HUES48 (cell line): ENCODE data around the gene PAOX.
A peak's percentile ranks its signal among the peaks of the same experiment; 100 is the strongest.

Experiments
- H3K27ac ChIP-seq: one replicate; pipeline ENCODE4 v1.7.0; 2013; ENCODE audit warnings: low read depth, low read length, inconsistent platforms
- H3K27me3 ChIP-seq: 2 replicates; pipeline ENCODE4 v1.6.1; 2013; ENCODE audit warnings: mild to moderate bottlenecking, low read length; ENCODE audit not compliant: control insufficient read depth, insufficient read depth
- H3K36me3 ChIP-seq: 2 replicates; pipeline ENCODE4 v1.6.1; 2013; ENCODE audit warnings: low read length; ENCODE audit not compliant: control insufficient read depth, insufficient read depth
- H3K4me1 ChIP-seq: 2 replicates; pipeline ENCODE4 v1.6.1; 2013; ENCODE audit warnings: mild to moderate bottlenecking, low read length; ENCODE audit not compliant: control insufficient read depth, insufficient read depth
- H3K4me3 ChIP-seq: 2 replicates; pipeline ENCODE4 v1.5.1; 2013; ENCODE audit warnings: mild to moderate bottlenecking, low read depth, low read length
- H3K9ac ChIP-seq: 2 replicates; pipeline ENCODE4 v1.6.1; 2013; ENCODE audit warnings: mild to moderate bottlenecking, low read depth, low read length, moderate library complexity
- H3K9me3 ChIP-seq: 2 replicates; pipeline ENCODE4 v1.6.1; 2013; ENCODE audit warnings: low read length; ENCODE audit not compliant: control insufficient read depth, insufficient read depth

PAOX gene

DNA sequence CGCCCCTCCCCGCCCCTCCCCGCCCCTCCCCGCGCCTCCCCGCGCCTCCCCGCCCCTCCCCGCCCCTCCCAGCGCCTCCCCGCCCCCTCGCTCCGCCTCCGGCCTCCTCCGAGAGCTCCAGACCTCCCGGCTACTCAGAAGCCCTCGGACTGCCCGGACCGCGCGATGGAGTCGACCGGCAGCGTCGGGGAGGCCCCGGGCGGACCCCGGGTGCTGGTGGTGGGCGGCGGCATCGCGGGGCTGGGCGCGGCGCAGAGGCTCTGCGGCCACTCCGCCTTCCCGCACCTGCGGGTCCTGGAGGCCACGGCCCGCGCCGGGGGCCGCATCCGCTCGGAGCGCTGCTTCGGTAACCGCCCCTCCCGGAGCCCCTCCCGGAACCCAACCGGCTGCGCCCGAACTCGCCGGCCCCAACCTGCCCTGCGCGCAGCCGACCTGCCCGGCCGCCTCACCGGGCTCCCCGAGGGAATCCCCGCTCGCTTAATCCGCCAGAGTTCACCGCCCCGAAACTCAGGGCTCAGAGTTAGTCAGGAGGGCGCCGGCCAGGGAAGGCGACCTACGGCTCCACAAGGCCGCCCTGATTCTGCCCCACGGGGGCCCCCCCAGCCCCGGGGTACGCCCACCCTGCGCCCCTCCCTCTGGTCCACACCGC, at the start of gene PAOX:
Gene PAOX, plus strand, starts transcription at position 111 of the 649 bp plus-strand sequence. Its CDS starts 55 bp downstream, at position 166.
- H3K27ac ChIP-seq: no peak within 1 kb of the TSS
- H3K9me3 ChIP-seq: no peaks in the 10 kb centered on the region
- no peaks in the 10 kb centered on the region for H3K36me3 ChIP-seq
- no peak within 1 kb of the TSS for H3K9ac ChIP-seq
- H3K27me3 ChIP-seq: peaks cover 52% of the 10 kb centered on the region
- H3K4me3 ChIP-seq: peak within 1 kb of the TSS; percentile 84
- H3K4me1 ChIP-seq: no peaks in the 10 kb centered on the region

DNA sequence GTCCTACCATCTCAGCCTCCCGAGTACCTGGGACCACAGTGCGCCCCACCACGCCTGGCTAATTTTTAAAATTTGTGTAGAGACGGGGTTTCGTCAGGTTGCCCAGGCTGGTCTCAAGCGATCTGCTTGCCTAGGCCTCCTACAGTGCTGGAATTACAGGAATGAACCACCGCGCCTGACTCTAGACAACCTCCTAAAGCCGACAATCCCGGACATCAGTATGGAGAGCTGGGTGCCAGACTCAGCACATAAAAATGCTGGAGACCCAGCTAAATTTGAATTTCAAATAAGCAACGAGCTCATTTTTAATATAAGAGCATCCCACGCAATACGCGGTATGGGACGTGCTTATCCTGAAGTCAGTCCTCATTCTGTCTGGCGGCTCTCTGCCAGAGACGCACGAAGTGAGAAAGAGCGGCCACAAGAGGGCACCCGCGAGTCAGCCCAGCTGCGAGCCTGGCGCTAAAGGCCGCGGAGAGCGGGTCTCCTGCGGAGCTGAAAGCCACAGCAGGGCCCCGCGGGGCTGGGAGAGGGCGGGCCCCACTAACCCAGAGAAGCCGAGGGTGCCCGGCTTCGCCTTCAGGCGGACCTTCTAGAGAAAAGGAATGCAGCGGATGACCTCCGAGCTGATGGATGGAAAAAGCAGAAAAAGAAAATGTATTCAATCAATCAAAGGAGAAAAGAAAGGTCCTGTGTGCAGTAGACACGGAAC, 49.4 kb upstream of the PAOX start:
- Histone ChIP-seq H3K27me3 (peaks cover 91% of the 10 kb centered on the region), H3K27ac (no peak overlapping the region), H3K9me3 (no peaks in the 10 kb centered on the region), H3K36me3 (no peaks in the 10 kb centered on the region), H3K4me3 (peak overlapping the region; percentile 49), H3K9ac (no peak overlapping the region), H3K4me1 (peaks cover 15% of the 10 kb centered on the region)

DNA sequence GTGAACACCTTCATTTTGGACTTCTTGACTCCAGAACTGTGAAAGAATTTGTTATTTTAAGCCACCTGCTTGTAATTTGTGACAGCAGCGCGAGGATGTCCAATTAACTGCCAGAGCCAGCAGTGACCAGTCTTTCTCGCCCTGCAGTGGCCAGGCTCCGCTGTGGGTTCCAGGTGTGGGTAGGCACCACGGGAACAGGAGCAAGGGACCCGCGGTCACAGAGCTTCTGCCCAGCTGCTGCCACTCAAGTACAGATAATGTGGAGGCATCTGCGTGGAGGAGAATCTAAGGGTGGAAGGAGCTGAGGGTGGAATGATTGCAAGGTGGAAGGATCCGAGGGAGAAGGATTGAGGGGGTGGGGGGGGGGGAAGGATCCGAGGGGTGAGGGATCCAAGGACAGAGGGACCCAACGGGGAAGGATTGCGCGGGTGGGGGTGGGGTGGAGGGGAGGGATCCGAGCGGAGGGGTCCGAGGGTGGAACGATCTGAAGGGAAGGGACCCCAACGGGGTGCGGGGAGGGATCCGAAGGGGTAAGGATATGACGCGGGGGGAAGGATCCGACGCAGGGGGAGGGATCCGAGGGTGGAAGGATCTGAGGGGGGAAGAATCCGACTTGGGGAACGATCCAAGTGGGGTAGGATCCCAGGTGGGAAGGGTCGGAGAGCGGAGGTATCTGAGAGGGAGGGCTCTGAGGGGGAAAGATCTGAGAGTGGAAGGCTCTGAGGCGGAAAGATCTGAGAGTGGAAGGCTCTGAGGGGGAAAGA, 45.9 kb upstream of the PAOX start:
- Histone ChIP-seq H3K27me3 (peaks cover 89% of the 10 kb centered on the region), H3K27ac (no peak overlapping the region)

DNA sequence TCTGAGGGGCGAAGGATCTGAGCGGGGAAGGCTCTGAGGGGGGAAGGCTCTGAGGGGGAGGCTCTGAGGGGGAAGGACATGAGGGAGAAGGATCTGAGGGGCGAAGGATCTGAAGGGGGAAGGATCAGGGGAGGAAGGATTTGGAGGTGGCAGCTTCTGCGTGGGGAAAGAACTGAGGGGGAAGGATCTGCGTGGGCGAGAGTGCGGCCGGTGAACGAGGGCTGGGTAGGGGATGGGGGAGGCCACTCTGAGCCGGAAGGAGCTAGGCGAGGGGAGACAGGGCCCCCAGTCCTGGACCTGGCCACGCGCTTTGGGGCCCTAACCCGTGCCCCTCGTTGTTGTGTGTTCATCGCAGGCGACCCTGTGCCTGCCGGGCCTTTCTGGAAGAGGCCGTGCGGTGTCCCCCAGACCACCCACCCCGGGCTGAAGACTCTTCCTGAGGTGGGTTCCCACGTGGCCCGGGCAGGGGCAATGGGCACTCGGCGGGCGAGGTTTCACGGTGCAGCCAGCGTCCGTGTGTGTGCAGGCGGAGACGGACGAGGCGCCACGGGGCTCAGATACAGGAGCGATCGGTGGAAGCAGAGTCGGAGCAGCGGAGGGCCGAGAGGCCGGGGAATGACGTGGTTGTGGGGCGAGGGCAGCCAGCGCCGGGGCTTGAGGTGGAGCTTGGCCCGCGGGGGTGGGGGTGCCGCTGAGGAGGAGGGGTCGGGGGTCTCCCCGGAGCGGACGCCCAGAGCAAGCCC, 44.4 kb upstream of the PAOX start:
- peak overlapping the region; percentile 55 for H3K4me3 ChIP-seq

More for the DNA sequence above, 45.9 kb upstream of the PAOX start:
- H3K9me3 ChIP-seq: no peaks in the 10 kb centered on the region
- peaks cover 8% of the 10 kb centered on the region for H3K4me1 ChIP-seq
- H3K9ac ChIP-seq: no peak overlapping the region
- no peak overlapping the region for H3K4me3 ChIP-seq
- no peaks in the 10 kb centered on the region for H3K36me3 ChIP-seq

DNA sequence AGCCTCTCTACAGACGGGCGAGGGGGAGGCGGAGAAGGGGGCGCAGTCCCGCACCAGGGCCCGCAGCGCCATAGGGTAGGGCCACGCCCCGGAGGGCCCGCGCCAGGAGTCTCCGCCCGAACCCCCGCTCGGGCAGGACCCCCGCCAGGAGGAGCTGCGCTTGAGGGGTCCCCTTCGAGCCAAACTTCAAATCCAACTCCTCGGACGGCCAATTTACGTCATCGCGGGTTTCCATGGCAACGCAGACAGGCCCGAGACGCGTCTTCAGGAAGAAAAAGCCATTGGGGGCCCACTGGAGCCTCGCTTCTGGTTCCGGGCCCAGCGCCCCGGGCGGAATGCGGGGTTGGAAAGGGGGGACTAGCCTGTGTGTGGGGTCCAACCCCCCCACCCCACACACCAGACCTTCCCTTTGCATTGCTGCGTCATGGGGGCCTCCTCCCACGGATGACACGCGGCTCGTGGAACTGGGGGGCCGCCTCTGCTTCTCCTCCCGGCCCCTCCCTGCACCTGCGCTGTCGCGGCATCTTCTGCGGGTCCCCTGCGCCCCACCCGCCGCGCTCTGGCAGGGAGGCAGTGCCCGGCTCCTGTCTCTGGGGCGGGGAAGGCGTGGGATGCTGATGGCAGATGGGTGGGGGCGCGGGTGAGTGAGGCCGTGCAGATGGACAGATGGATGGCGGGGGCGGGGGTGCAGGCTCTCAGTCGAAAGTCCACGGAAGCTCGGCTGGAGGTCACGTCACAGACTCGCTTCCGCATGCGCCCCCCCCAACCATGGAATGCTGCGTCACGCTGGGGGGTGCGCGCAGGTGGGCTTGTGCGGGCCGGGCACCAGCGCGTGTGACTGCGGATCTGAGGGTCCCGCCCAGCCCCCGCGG, 43.6 kb upstream of the PAOX start:
- Histone ChIP-seq H3K4me3 (peak overlapping the region; percentile 55), H3K9ac (no peak overlapping the region), H3K36me3 (no peaks in the 10 kb centered on the region), H3K27ac (no peak overlapping the region), H3K4me1 (no peaks in the 10 kb centered on the region), H3K27me3 (peaks cover 70% of the 10 kb centered on the region), H3K9me3 (no peaks in the 10 kb centered on the region)

More for the DNA sequence above, 44.4 kb upstream of the PAOX start:
- H3K27me3 ChIP-seq: peaks cover 73% of the 10 kb centered on the region
- H3K4me1 ChIP-seq: 0 out of 2 replicates have a peak, but pooled peaks cover under 1% of the 10 kb centered on the region
- H3K9ac ChIP-seq: no peak overlapping the region
- H3K27ac ChIP-seq: no peak overlapping the region
- no peaks in the 10 kb centered on the region for H3K9me3 ChIP-seq
- H3K36me3 ChIP-seq: no peaks in the 10 kb centered on the region

DNA sequence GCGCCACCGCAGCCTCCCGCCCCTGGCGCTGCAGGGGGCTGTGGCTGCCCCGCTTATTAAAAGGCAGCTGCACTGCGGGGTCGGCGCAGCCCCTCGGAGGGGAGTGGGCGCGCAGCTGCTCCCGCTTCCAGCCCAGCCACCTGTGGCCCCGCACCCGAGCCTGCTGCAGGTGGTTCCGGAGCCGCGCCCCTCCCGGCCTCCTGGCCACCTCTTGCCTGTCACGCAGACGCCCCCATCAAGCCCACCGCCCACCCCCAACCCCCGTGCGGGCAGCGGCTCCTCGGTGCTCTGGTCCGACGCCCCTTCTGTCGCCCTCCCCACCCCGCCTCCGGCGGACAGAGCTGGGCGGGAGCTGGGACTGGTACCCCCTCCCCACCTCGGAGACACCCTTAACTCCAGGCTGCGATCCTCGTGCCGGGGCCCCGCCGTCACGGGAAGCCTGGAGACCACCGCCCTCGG, 42.9 kb upstream of the PAOX start:
- H3K9ac ChIP-seq: no peak overlapping the region
- no peaks in the 10 kb centered on the region for H3K9me3 ChIP-seq
- peaks cover 64% of the 10 kb centered on the region for H3K27me3 ChIP-seq
- H3K27ac ChIP-seq: no peak overlapping the region
- no peaks in the 10 kb centered on the region for H3K4me1 ChIP-seq
- H3K4me3 ChIP-seq: no peak overlapping the region
- no peaks in the 10 kb centered on the region for H3K36me3 ChIP-seq

DNA sequence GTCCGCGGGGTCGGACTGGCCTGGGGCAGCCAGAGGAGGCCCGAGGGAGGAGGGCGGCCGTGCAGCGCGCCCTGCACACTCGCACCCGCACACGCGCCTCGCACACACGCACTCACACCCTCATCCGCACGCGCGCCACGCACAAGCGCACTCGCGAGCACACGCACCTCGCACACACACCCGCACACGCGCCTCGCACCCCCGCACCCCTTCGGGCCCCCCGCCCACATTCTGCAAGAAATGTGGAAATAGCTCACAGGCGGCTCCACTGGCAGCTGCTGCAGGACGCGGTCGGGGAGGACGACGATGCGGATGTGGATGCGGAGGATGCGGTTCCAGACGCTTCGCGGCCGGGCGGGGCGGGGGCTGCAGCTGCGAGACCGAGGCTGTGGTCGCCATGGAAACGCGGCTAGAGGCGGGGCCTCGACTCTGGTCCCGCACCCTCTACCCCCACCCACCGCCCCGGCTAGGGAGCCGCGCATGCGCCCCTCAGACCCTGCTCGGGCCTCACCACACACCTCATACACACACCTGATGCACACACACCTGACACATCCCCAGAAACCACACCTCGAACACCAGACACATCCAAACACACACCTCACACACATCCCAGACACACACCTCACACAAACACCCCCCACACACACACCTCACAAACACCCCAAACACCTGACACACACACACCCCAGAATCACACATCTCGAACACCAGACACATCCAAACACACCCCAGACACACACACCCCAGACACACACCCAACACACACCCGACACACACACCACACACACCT, 42.3 kb upstream of the PAOX start, which contains the start of gene CALY:
Gene CALY, minus strand, starts transcription at position 320 of the 793 bp plus-strand sequence. CDS start 7,907 bp downstream, outside the sequence.
- Histone ChIP-seq H3K27me3 (peaks cover 58% of the 10 kb centered on the region), H3K4me1 (no peaks in the 10 kb centered on the region), H3K27ac (no peak within 1 kb of the TSS), H3K4me3 (no peak within 1 kb of the TSS), H3K9ac (no peak within 1 kb of the TSS), H3K9me3 (no peaks in the 10 kb centered on the region), H3K36me3 (no peaks in the 10 kb centered on the region)

DNA sequence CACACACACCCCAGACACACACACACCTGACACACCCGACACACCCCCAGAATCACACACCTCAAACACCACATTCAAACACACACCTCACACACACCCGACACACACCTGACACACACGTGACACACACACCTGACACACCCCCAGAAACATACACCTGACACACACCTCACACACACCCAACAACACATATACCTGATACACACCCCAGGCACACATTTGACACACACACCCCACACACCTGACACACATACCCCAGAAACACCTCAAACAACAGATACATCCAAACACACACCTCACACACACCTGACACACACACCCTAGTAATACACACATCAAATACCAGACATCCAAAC, 41.7 kb upstream of the PAOX start:
- H3K27me3 ChIP-seq: peaks cover 52% of the 10 kb centered on the region
- no peaks in the 10 kb centered on the region for H3K36me3 ChIP-seq
- no peaks in the 10 kb centered on the region for H3K4me1 ChIP-seq
- H3K9ac ChIP-seq: no peak overlapping the region
- H3K9me3 ChIP-seq: no peaks in the 10 kb centered on the region
- no peak overlapping the region for H3K27ac ChIP-seq
- no peak overlapping the region for H3K4me3 ChIP-seq

DNA sequence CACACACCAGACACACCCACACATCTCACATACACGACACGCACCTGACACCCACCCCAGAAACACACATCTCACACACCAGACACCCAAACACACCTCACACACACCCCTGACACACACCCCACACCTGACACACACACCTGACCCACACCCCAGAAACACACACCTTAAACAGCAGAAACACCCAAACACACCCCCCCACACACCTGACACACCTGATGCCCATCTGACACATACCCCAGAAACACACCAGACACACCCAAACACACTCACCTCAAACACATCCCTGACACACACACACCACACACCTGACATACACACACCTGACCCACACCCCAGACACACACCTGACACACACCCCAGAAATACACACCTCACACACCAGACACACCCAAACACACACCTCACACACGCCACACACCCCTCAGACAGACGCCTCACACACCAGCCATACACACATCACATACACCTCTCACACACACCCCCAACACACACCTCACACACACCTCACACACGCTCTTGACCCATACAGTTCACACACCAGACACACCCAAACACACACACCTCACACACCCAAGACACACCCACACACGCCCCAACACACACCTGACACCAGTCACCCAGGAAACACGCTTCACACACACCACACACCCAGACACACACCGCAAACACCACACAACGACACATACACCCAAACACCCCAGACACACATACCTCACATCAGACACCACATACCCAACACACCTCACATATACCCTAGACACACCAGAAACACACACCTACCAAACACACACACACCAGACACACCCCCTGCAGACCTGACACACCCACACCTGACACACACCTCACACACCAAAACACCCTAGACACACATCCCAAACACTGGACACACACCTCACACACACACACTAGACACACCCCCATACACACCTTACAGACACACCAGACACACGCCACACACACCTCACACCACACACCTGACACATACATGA, 40.7 kb upstream of the PAOX start:
- no peak overlapping the region for H3K9ac ChIP-seq
- no peaks in the 10 kb centered on the region for H3K9me3 ChIP-seq
- H3K27ac ChIP-seq: no peak overlapping the region
- H3K4me1 ChIP-seq: no peaks in the 10 kb centered on the region
- H3K27me3 ChIP-seq: peaks cover 43% of the 10 kb centered on the region
- H3K4me3 ChIP-seq: no peak overlapping the region
- H3K36me3 ChIP-seq: no peaks in the 10 kb centered on the region
